ENCODE results near the gene BMPER.

BMPER gene

GRCh38 chr7:34191771-34192479 is 286.6 kb downstream of the BMPER start:
- no peak for DNase-seq

DNA sequence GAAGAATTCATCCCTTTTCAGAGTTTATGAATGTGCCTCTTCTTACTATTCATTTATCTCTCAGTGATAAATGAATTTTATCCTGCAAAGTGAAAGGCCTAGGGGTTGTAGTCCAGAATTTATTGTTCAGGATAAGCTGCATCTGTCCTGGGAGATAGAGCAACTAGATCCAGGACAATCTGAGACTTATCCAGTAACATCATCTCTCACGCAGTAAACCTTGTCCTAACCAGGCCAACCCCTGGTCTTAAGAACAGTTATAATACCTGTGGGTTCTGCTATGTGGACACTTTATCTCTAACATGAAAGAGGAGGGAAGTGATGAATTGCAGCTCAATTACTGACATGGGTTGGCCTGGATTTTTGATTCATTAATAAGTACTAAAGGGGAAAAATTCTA is 287.6 kb downstream of the BMPER start:
- DNase-seq: no peak

GRCh38 chr7:34198231-34198641 is 292.9 kb downstream of the BMPER start:
- DNase-seq: no peak

Measured in activated CD4-positive, alpha-beta T cell treated with anti-CD3 and anti-CD28 coated beads, Interleukin-2, amount 50 U/mL, for 4 hours (primary cell).